ENCODE data around the gene MBOAT7. TPM values are rescaled to one million over a fixed set of nuclear protein-coding genes. Genes with fewer than 3 reads are reported as not detected.
"Not testable (repeated sequence)": the region's sequence is repeated elsewhere in the genome, so short reads cannot be mapped to it uniquely, and the experiment has no call there.

The MBOAT7 gene
- total RNA-seq, 2 experiments from 2014 or later = 53.8 to 55.4 TPM

GRCh38 chr19:54218960-54219661 lies 29.7 kb upstream of the MBOAT7 start:
- ATAC-seq (no peak), DNase-seq (no peak)
- peaks cover 6% of the 10 kb centered on the region for H3K27me3 Mint-ChIP-seq
- no peak overlapping the region for H3K4me3 Mint-ChIP-seq
- no peaks in the 10 kb centered on the region for H3K4me1 Mint-ChIP-seq (ENCODE audit: low read depth)
- no peak for TF ChIP-seq CTCF (IDR thresholded peaks at IDR 0.05)
- ChIA-PET POLR2A (no interaction called here), CTCF (no interaction called here)
- H3K36me3 Mint-ChIP-seq (ENCODE audit: low read depth) = peaks cover 8% of the 10 kb centered on the region
- no peak overlapping the region for H3K27ac Mint-ChIP-seq
- peaks cover 1% of the 10 kb centered on the region for H3K9me3 Mint-ChIP-seq
- intact Hi-C loops (cut with micrococcal nuclease) = no loop called here

GRCh38 chr19:54218259-54218658 lies 28.9 kb upstream of the MBOAT7 start:
- ChIA-PET POLR2A (interaction anchor here (0.7 kb wide), 1 partner anchor 19 kb away, joined by 3 read pairs; no protein-coding TSS in a partner anchor), CTCF (interaction anchor here (2.1 kb wide), 1 partner anchor 48 kb away, joined by 5 read pairs; no protein-coding TSS in a partner anchor)
- peaks cover 2% of the 10 kb centered on the region for H3K27me3 Mint-ChIP-seq
- H3K4me3 Mint-ChIP-seq = no peak overlapping the region
- no peak for DNase-seq
- no peak for ATAC-seq
- no peaks in the 10 kb centered on the region for H3K4me1 Mint-ChIP-seq (ENCODE audit: low read depth)
- peaks cover 1% of the 10 kb centered on the region for H3K9me3 Mint-ChIP-seq
- peaks cover 10% of the 10 kb centered on the region for H3K36me3 Mint-ChIP-seq (ENCODE audit: low read depth)
- intact Hi-C loops (cut with micrococcal nuclease) = no loop called here
- H3K27ac Mint-ChIP-seq = no peak overlapping the region
- TF ChIP-seq CTCF (IDR thresholded peaks at IDR 0.05) = no peak

- DNase-seq; intact Hi-C loops (cut with micrococcal nuclease); H3K27ac Mint-ChIP-seq; H3K9me3 Mint-ChIP-seq; H3K4me3 Mint-ChIP-seq; H3K27me3 Mint-ChIP-seq; ATAC-seq; H3K4me1 Mint-ChIP-seq (ENCODE audit: low read depth): not testable (repeated sequence)
- ChIA-PET POLR2A (interaction anchor here (0.7 kb wide), 1 partner anchor 19 kb away, joined by 3 read pairs; no protein-coding TSS in a partner anchor), CTCF (interaction anchor here (2.1 kb wide), 1 partner anchor 48 kb away, joined by 5 read pairs; no protein-coding TSS in a partner anchor)
- H3K36me3 Mint-ChIP-seq (ENCODE audit: low read depth) = peaks cover 14% of the 10 kb centered on the region
These were observed 28.3 kb upstream of the MBOAT7 start for GRCh38 chr19:54217517-54218247.

GRCh38 chr19:54216869-54217268 lies 27.5 kb upstream of the MBOAT7 start:
- Mint-ChIP-seq H3K36me3 (ENCODE audit: low read depth) (peaks cover 16% of the 10 kb centered on the region), H3K9me3 (peaks cover 1% of the 10 kb centered on the region), H3K27me3 (no peaks in the 10 kb centered on the region), H3K4me1 (ENCODE audit: low read depth) (no peaks in the 10 kb centered on the region), H3K4me3 (no peak overlapping the region), H3K27ac (no peak overlapping the region)
- ATAC-seq = no peak
- ChIA-PET POLR2A (interaction anchor here (1.2 kb wide), 1 partner anchor 16 kb away, joined by 3 read pairs; the partner anchor contains the start of gene RPS9), CTCF (interaction anchor here (2.1 kb wide), 1 partner anchor 49 kb away, joined by 5 read pairs; no protein-coding TSS in a partner anchor)
- no peak for DNase-seq
- no peak for TF ChIP-seq CTCF (IDR thresholded peaks at IDR 0.05)
- intact Hi-C loops (cut with micrococcal nuclease) = no loop called here

GRCh38 chr19:54214734-54215133 lies 25.4 kb upstream of the MBOAT7 start:
- Mint-ChIP-seq H3K36me3 (ENCODE audit: low read depth) (peaks cover 29% of the 10 kb centered on the region), H3K4me1 (ENCODE audit: low read depth) (peaks cover 17% of the 10 kb centered on the region)
- CTCF ChIA-PET; H3K4me3 Mint-ChIP-seq; H3K27me3 Mint-ChIP-seq; intact Hi-C loops (cut with micrococcal nuclease); ATAC-seq; H3K27ac Mint-ChIP-seq; H3K9me3 Mint-ChIP-seq; DNase-seq; POLR2A ChIA-PET: not testable (repeated sequence)

- H3K9me3 Mint-ChIP-seq; intact Hi-C loops (cut with micrococcal nuclease); H3K27ac Mint-ChIP-seq; ATAC-seq; H3K27me3 Mint-ChIP-seq; H3K4me3 Mint-ChIP-seq; POLR2A ChIA-PET; CTCF ChIA-PET; DNase-seq: not testable (repeated sequence)
- H3K4me1 Mint-ChIP-seq (ENCODE audit: low read depth) = peaks cover 22% of the 10 kb centered on the region
- peaks cover 29% of the 10 kb centered on the region for H3K36me3 Mint-ChIP-seq (ENCODE audit: low read depth)
These were observed 24.8 kb upstream of the MBOAT7 start for GRCh38 chr19:54214217-54214616.

Data from activated CD8-positive, alpha-beta T cell treated with anti-CD3 and anti-CD28 coated beads for 36 hours (primary cell).